Testis (tissue), 3 donors: Measurements from ENCODE around the gene HCLS1. TPM values are rescaled to one million over a fixed set of nuclear protein-coding genes. Genes with fewer than 3 reads are reported as not detected.

Experiments
- DNase-seq: peaks from one replicate; pipeline ENCODE4 v3.0.0-alpha.2; 2019
- H3K27ac ChIP-seq, 2 donors: fragments of 200-600 bp; sonication (generic); one replicate each; pipeline ENCODE4 v1.5.1; 2019
- H3K27me3 ChIP-seq: fragments of 200-600 bp; sonication (generic); one replicate; pipeline ENCODE4 v1.5.1; 2019
- H3K36me3 ChIP-seq: fragments of 200-600 bp; sonication (generic); one replicate; pipeline ENCODE4 v1.5.1; 2017; ENCODE audit warnings: low read depth; ENCODE audit errors: missing control alignments
- H3K4me1 ChIP-seq: fragments of 200-600 bp; sonication (generic); one replicate; pipeline ENCODE4 v1.5.1; 2019
- H3K4me3 ChIP-seq, 2 donors: fragments of 200-600 bp; sonication (generic); one replicate each; pipeline ENCODE4 v1.5.1; 2017 to 2019
- H3K9me3 ChIP-seq: fragments of 200-600 bp; sonication (generic); one replicate; pipeline ENCODE4 v1.5.1; 2017
- CTCF ChIP-seq, 3 experiments: fragments of 450-650 bp in 2 of 3; fragments of 200-600 bp in 1 of 3; sonication (generic) in 1 of 3; IDR thresholded peaks; one replicate each; pipeline ENCODE4 v1.5.1; 2016 to 2019; ENCODE audit warnings: antibody characterized with exemption in 3 of 3, mild to moderate bottlenecking in 2 of 3, moderate library complexity in 1 of 3
- POLR2A ChIP-seq: fragments of 450-650 bp; IDR thresholded peaks from one replicate; pipeline ENCODE4 v1.6.1; 2017; ENCODE audit warnings: antibody characterized with exemption, mild to moderate bottlenecking, moderate library complexity
- WGBS, 2 donors: methylation state at CpG; one replicate each; pipeline ENCODE4 v1.1.5; 2018; 5-methylcytosine and 5-hydroxymethylcytosine counted together
- intact Hi-C: fragments of 100-400 bp; cut with DNase I; formaldehyde crosslinking; loops from one replicate; pipeline ENCODE4 v1.15.1; 2023; ENCODE audit warnings: low total_unique reads
- polyA plus RNA-seq: library from polyadenylated mRNA; stranded (reverse); fragments of 350-450 nt; fragmentation: Illumina TruSeq; extraction: RNeasy Lipid Tissue Mini Kit (QIAGEN cat#74804); gene quantifications from one replicate; pipeline ENCODE4 v1.2.3, GENCODE V29; 2014; ENCODE audit warnings: low read depth, low replicate concordance; ENCODE audit not compliant: insufficient read depth
- total RNA-seq, 2 donors: library from RNA; depleted of rRNA; stranded (reverse); fragments of >200 nt; gene quantifications; one replicate each; pipeline ENCODE4 v1.2.3, GENCODE V29; 2016

The HCLS1 gene
- total and polyA plus RNA-seq, 3 donors from 2014 or later: 8.7 to 17.3 (median 15.6) TPM

- peak overlapping the region in 1 of 2 donors; percentile 78 for H3K27ac ChIP-seq
Measured at GRCh38 chr3:121649645-121650044, 11.1 kb downstream of the HCLS1 start.

GRCh38 chr3:121648219-121648958, 12.3 kb downstream of the HCLS1 start:
- Histone ChIP-seq H3K4me1 (peaks cover 6% of the 10 kb centered on the region), H3K36me3 (no peaks in the 10 kb centered on the region), H3K4me3 (no peak overlapping the region), H3K27me3 (no peaks in the 10 kb centered on the region), H3K9me3 (no peaks in the 10 kb centered on the region), H3K27ac (peak overlapping the region; percentile 66 to 78)
- intact Hi-C loops: no loop called here
- DNase-seq: peak; percentile 67
- 28 to 47% methylated on average over 6 of the region's 6 CpGs for WGBS, 2 donors
- TF ChIP-seq POLR2A (no peak), CTCF (IDR thresholded peaks at IDR 0.05) (peak in 2 of 3 experiments; percentile 24 to 43)

More at GRCh38 chr3:121649645-121650044, 11.1 kb downstream of the HCLS1 start:
- intact Hi-C loops: no loop called here
- Histone ChIP-seq H3K27me3 (no peaks in the 10 kb centered on the region), H3K9me3 (no peaks in the 10 kb centered on the region), H3K4me3 (no peak overlapping the region), H3K4me1 (peaks cover 6% of the 10 kb centered on the region), H3K36me3 (no peaks in the 10 kb centered on the region)
- no peak for DNase-seq
- no peak for TF ChIP-seq POLR2A
- TF ChIP-seq CTCF (IDR thresholded peaks at IDR 0.05): no peak

- no peaks in the 10 kb centered on the region for H3K36me3 ChIP-seq
- intact Hi-C loops: no loop called here
- H3K4me1 ChIP-seq: peaks cover 6% of the 10 kb centered on the region
- no peak for TF ChIP-seq CTCF (IDR thresholded peaks at IDR 0.05)
- TF ChIP-seq POLR2A: no peak
- H3K9me3 ChIP-seq: no peaks in the 10 kb centered on the region
- no peak for DNase-seq
- no peaks in the 10 kb centered on the region for H3K27me3 ChIP-seq
- 89 to 92% methylated on average over 5 of the region's 5 CpGs for WGBS, 2 donors
- no peak overlapping the region for H3K27ac ChIP-seq
- no peak overlapping the region for H3K4me3 ChIP-seq
Measured at GRCh38 chr3:121645054-121645453, 15.6 kb downstream of the HCLS1 start.

- no peaks in the 10 kb centered on the region for H3K4me1 ChIP-seq
- no peaks in the 10 kb centered on the region for H3K36me3 ChIP-seq
- H3K27me3 ChIP-seq: no peaks in the 10 kb centered on the region
- no peak for TF ChIP-seq CTCF (IDR thresholded peaks at IDR 0.05)
- no peak for TF ChIP-seq POLR2A
- H3K9me3 ChIP-seq: no peaks in the 10 kb centered on the region
- no peak overlapping the region for H3K4me3 ChIP-seq
- WGBS, 2 donors: 64 to 72% methylated on average over 9 of the region's 9 CpGs
- no peak for DNase-seq
- H3K27ac ChIP-seq: no peak overlapping the region
- intact Hi-C loops: no loop called here
Measured at GRCh38 chr3:121642601-121643314, 17.9 kb downstream of the HCLS1 start.
